NCI-H748 treated with DMSO at 0.1 percent for 48 hours (cell line): ENCODE results near the gene TCF3.

ENCODE experiments used
- DNase-seq: peaks from one replicate; lab custom pipeline; 2025; lab: John Stamatoyannopoulos, UW

The TCF3 gene

GRCh38 chr19:1560286-1560882 is 92.0 kb downstream of the TCF3 start:
- DNase-seq, result no peak
